HG03575 (cell line): ENCODE data around the gene MAST3.

Source experiments
- ATAC-seq: cut with Tn5 transposase; IDR thresholded peaks from one replicate; pipeline ENCODE4 v1.9.1; 2021; ENCODE audit not compliant: unreplicated experiment, insufficient number of reproducible peaks, low FRiP score; ENCODE audit errors: extremely low read depth

Gene MAST3

GRCh38 chr19:18168673-18169381 is 71.2 kb downstream of the MAST3 start:
- no peak for ATAC-seq

GRCh38 chr19:18170714-18171255 is 73.2 kb downstream of the MAST3 start:
- no peak for ATAC-seq

- ATAC-seq: no peak
These were observed 74.2 kb downstream of the MAST3 start for GRCh38 chr19:18171605-18172327.

- ATAC-seq: no peak
These were observed 74.9 kb downstream of the MAST3 start for GRCh38 chr19:18172331-18173053.

GRCh38 chr19:18173054-18173571 is 75.5 kb downstream of the MAST3 start:
- no peak for ATAC-seq

GRCh38 chr19:18173572-18174288 is 76.2 kb downstream of the MAST3 start, which contains the start of gene IFI30:
TSS of gene IFI30 (plus strand) at chr19:18173813. CDS start at chr19:18173842, 29 bp downstream.
- ATAC-seq: no peak

GRCh38 chr19:18174983-18175382 is 77.4 kb downstream of the MAST3 start:
- no peak for ATAC-seq

GRCh38 chr19:18176367-18177310 is 79.1 kb downstream of the MAST3 start:
- ATAC-seq: no peak

- ATAC-seq: no peak
These were observed 82.4 kb downstream of the MAST3 start for GRCh38 chr19:18179957-18180356.

- ATAC-seq: no peak
These were observed 86.0 kb downstream of the MAST3 start for GRCh38 chr19:18183529-18183928.

- no peak for ATAC-seq
These were observed 88.0 kb downstream of the MAST3 start for GRCh38 chr19:18185538-18185937.

GRCh38 chr19:18190278-18190677 is 92.7 kb downstream of the MAST3 start:
- ATAC-seq: no peak

GRCh38 chr19:18191640-18192062 is 94.1 kb downstream of the MAST3 start:
- no peak for ATAC-seq

- peak; percentile 41 for ATAC-seq
These were observed 95.3 kb downstream of the MAST3 start, which contains the start of gene MPV17L2 for GRCh38 chr19:18192673-18193387. TSS of gene MPV17L2 (plus strand) at chr19:18193218. CDS start at chr19:18193282, 64 bp downstream.

- no peak for ATAC-seq
These were observed 96.0 kb downstream of the MAST3 start for GRCh38 chr19:18193388-18194180.

GRCh38 chr19:18194181-18194530 is 96.6 kb downstream of the MAST3 start:
- no peak for ATAC-seq
